ENCODE data around the gene TXNDC11.

The TXNDC11 gene

DNA sequence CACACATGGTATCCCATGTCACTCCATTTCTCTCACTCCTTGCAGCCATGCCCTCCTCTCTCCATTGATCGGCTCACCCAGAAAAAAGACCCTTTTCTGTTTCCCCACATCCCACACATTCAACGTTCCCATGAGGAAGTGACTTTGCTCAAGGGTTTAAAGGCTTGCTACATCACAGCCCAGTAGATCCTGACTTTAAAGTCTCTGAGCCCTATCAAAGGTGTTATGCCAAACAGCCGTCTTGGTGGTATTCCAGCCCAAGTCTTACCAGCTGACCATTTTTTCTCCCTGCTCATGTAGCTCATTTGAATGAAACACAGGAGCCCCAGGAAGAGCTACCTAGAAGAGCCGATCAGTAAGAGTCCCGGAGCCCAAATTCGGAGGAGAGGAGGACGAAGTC lies 7.4 kb upstream of the TXNDC11 start:
- DNase-seq (ENCODE audit: low spot score): no peak

DNA sequence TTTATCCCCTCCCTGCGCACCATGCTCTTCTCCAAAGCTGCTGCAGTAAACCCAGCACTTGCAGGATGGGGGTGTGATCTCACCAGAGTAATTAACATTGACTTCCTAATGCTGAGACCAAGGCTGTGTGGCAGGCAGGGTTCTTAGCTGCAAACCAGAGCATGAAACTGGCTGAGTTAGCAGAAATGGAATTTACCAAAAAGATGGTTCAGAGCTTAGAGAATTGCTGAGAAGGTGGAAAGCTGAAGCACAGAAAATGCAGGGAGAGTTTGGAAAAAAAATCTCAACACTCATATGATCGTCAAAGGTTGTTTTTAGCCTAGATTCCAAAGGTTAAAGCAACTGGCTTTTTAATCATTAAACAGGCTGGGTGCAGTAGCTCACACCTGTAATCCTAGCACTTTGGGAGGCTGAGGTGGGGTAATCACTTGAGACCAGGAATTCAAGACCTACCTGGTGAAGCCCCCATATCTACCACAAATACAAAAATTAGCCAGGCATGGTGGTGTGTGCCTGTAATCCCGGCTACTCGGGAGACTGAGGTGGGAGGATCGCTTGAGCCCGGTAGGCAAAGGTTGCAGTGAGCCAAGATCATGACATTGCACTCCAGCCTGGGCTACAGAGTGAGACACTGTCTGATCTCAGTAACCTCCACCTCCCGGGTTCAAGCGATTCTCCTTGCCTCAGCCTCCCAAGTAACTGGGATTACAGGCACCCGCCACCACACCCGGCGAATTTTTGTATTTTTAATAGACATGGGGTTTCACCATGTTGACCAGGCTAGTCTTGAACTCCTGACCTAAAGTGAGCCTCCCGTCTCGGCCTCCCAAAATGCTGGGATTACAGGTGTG lies 6.0 kb upstream of the TXNDC11 start:
- DNase-seq (ENCODE audit: low spot score): peak; percentile 14

DNA sequence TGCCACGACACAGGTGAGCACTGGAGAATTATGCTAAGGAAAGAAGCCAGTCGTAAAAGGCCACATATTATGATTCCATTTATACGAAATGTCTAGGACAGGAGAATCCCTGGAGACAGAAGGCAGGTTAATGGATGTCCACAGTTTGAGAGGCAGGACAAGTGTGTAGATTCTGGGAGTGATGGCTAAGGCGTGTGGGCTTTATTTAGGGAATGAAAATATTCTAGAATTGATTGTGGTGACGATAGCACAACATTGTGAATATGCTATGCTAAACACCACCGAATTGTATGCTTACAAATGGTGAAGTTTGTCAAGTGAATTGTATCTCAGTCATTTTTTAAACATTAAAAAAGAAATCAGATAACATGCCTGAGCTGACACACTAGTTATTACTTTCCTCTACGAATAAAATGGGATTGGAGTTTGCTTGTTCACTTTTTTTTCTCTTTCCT lies 5.3 kb upstream of the TXNDC11 start:
- DNase-seq (ENCODE audit: low spot score): no peak

DNA sequence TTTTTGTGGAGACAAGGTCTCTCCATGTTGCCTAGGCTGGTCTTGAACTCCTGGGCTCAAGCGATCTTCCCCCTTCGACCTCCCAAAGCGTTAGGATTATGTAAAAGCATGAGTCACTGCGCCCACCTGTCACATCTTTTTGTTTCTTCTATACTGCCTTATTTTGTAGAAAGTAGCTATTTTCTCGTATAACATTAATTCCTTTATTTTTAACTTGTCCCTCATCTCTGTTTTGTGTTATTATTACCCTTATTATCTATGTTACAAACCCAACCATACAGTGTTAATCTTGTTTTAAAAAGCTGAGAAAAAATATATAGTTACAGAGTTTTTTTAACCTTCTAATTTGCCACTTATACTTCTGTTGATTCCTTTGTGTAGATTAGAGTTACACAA lies 1.4 kb upstream of the TXNDC11 start:
- no peak for DNase-seq (ENCODE audit: low spot score)

DNA sequence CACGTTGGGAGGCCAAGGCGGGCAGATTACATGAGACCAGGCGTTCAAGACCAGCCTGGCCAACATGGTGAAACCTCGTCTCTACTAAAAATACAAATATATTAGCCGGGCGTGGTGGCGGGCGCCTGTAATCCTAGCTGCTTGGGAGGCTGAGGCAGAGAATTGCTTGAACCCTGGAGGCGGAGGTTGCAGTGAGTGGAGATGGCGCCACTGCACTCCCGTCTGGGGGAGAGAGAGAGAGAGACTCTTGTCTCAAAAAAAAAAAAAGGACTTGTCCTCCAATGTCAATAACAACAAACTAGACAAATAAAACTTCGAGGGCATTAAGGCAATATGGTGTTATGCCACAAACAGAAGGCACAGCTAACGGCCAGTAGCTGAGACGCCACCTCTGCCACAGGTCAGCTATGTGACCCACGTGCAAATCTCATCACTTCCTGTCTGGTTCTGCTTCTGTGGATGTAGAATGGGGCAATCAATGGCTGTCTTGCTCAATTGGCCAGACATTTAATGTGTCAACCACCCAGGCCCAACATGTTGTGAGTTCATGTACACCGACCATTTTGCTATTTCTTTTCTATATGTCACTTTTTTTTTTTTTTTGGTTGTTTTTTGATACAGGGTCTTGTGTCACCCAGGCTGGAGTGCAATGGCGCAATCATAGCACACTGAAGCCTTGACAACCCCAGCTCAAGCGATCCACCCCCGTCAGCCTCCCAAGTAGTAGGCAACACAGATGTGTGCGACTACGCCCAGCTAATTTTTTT lies 834 bp upstream of the TXNDC11 start:
- DNase-seq (ENCODE audit: low spot score): peak; percentile 29

DNA sequence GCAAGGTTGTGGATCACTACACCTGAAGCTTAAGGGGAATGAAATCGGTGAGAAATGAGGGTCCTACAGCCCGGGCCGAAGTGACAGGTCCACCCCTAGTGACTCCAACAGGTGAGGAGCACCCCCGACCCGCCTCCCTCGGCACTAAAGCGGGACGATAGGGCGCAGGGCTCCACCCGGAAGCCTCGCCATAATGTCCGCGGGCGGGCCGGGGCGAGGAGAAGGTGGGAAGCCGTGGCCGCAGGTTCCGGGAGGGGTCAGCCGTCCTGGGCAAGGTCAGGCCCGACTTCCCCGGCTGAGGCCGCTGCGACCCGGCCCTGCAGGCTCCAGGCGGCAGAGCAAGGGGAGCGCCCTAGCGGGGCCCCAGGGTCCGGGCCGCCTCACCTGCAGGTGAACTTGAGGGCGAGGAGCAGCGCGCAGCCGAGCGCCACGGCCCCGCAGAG lies 543 bp downstream of the TXNDC11 start:
- DNase-seq (ENCODE audit: low spot score): peak; percentile 33

DNA sequence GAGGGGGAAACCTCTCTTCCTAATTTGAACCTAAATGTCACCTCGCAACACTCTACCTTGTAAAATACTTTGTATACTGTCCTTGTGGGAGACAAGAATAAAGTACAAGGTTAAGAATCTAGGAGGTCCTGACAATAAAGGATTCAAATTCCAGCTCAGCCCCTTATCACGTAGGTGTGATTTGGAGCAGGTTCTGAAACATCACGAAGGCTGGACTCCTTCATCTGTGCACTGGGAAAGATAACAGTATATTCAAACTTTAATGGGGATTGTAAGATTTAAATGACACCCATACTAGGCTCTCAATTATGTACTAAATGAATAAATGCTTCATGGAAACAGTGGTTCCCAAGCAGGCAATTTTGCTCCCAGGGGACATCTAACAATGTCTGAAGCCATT lies 2.1 kb downstream of the TXNDC11 start:
- no peak for DNase-seq (ENCODE audit: low spot score)

DNA sequence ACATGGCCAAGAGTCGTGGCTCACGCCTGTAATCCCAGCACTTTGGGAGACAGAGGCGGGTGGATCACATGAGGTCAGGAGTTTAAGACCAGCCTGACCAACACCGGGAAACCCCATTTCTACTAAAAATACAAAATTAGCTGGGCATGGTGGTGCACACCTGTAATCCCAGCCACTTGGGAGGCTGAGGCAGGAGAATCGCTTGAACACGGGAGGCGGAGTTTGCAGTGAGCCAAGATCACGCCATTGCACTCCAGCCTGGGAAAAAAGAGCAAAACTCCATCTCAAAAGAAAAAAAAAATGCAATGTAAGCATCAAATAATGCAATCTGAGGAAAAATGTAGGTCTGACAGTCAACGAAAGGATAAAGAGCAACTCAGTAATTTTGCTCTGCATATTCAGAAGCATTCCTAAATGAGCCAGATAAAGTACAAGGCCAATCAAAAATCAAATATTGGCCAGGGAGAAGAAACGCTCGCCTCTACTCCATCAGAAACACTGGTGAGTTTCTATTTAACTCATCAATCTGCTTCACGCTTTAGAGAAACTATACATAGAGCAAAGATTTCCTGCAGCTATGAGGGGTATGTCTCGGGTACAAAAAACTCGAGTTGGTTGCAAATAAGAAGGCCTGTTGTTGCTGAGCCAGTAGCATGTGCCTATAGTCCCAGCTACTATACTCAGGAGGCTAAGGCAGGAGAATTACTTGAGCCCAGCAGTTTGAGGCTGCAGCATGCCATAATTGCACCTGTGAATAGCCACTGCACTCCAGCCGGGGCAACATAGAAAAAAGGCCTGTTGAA lies 3.7 kb downstream of the TXNDC11 start:
- no peak for DNase-seq (ENCODE audit: low spot score)

DNA sequence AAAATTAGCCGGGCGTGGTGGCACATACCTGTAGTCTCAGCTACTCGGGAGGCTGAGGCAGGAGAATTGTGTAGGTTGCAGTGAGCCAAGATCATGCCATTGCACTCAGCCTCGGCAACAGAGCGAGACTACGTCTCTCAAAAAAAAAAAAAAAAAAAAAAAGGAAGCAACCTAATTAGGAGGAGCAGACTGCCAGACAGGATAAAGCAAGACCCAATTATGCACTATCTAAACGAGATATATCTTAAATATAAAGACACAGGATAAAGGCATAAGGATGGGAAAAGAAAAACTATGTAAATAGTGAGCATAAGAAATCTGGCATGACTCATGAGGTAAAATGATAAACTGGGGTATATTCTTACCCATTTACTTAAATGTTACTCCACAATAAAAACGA lies 4.9 kb downstream of the TXNDC11 start:
- no peak for DNase-seq (ENCODE audit: low spot score)

DNA sequence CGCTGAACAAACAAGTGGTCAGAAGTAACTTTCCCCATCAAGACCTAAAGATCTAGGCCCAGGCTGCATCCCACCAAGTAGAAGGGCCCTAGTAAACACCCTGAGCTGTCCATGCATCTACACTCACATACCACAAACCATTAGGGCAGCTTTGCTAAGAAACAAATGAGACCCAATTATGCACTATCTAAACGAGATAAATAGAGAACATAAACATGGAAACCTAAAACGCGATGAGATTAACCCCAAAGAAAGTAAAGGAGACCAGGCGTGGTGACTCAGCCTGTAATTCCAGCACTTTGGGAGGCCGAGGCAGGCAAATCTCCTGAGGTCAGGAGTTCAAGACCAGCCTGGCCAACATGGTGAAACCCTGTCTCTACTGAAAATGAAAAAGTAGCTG lies 5.8 kb downstream of the TXNDC11 start:
- no peak for DNase-seq (ENCODE audit: low spot score)

DNA sequence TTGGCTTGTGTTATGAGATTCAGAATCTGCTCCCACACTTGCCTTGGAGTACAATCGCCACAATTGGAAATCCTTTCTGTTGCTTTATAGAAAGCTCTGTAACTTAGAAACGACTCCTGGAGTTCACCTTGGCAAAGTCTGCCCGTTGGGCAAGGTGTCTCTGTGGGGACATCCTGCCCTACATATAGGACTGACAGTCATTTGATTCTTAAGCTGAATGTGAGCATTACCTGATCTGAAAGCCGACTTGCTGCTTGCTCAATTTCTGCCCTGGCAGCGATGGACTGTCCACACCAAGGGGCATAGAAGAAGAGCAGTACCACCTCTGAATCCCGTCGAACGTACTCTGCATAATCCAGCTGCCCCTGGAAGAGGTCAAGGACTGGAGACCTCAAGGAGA lies 6.9 kb downstream of the TXNDC11 start:
- DNase-seq (ENCODE audit: low spot score): no peak

DNA sequence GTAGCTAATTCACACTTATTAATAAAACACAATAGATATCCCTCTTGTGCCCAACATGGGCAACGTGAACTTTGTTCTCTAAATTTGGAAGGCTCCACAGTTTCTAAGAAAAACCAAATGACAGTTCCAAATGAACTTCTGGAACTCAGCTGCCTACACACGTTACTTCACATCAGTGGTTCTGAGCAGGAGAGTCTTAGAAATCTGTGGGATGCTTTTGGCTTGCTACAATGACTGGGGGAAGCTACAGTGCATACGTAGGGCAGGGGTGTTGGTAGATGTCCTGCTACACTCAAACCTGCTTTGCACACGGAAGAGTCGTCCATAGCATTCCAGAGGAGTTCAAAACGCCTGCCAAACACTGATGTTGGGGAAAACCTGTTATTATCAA lies 8.0 kb downstream of the TXNDC11 start:
- no peak for DNase-seq (ENCODE audit: low spot score)

DNA sequence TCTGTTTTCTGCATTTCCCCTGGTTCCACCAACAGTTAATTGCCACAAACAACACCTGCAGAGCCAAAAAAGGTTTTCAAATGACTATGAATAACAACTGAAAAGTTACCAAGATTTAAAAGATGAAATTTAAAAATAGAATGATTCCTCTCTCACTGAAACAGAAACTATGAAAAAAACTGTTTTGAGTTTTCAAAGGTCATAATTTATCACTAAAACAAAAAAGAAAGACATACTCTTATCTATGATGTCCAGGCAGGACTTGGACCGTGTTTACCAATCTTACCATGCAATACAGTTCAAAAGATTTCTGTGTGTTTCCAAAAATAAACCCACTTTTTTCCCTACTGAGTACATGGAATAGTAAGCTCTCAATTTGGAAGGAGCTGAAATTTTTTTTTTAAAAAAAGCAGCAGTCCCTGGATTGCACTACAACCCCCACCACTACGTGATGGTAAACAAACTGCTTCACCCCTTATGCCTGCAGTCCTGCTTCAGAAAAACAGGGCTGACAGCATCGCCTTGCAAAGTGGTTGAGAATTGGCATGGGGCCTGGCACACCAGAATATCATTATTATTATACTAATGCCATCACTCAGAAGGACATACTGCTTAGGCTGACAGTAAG lies 8.5 kb downstream of the TXNDC11 start:
- no peak for DNase-seq (ENCODE audit: low spot score)

DNA sequence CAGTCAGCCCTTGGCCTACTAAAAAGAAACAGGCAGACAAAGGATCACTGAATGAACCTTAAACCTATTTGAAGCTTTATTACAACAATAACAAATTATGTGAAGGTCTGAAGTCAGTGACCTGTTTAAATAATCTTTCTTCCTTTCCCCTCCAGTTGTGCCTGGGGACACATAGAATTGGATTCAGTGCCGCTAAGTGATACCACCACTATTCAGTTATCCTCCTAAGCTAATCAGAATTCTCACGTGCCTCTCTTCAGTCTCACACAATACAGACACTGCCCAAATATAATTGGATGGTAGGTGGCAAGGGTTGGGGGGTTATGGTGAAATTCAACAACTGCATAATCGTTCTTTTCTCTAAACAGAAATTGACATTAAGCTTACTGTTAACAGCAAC lies 11.4 kb downstream of the TXNDC11 start:
- DNase-seq (ENCODE audit: low spot score): no peak

DNA sequence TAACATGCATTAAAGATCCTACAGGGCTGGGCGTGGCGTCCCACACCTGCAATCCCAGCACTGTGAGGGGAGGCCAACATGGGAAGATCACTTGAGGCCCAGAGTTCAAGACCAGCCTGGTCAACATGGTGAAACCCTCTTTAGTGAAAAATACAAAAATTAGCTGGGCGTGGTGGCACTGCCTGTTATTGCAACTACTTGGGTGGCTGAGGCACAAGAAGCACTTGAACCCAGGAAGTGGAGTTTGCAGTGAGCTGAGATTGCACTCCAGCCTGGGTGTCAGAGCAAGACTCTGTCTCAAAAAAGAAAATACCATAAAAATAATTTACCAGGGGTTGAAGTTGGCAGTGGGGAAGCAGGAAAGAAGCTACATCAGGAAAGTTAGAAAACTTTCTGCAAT lies 12.9 kb downstream of the TXNDC11 start:
- no peak for DNase-seq (ENCODE audit: low spot score)

DNA sequence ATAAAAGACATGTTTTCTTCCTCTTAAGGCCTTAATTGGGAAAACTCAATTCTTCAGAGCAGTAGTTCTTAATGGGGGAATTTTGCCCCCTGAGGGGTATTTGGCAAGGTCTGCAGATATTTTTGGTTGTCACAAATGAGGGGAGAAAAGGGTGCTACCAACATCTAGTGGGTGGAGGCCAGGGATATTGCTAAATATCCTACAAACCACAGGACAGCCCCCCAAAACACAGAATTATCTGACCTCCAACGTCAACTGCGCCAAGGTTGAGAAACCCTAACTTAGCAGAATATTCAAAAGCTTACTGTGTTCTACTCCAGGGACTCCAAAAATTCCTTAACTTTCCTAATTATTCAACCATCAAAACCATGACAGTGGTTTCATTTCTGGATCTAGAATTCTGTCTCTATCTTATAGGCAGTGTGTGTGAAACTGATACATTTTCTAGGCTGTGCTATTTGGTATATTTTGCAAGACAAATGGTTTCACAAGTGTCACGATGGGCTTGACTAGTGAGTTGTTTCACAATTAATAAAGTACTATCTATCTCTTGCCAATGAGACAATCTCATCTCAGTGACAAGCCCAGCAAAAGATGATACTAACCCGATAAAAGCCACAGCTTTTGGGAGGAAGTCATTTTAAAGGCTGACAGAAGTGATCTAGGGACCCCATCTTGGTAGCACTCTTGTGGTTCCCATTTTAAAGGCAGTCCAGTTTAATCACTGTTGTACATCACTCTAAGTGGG lies 14.7 kb downstream of the TXNDC11 start:
- DNase-seq (ENCODE audit: low spot score): no peak

DNA sequence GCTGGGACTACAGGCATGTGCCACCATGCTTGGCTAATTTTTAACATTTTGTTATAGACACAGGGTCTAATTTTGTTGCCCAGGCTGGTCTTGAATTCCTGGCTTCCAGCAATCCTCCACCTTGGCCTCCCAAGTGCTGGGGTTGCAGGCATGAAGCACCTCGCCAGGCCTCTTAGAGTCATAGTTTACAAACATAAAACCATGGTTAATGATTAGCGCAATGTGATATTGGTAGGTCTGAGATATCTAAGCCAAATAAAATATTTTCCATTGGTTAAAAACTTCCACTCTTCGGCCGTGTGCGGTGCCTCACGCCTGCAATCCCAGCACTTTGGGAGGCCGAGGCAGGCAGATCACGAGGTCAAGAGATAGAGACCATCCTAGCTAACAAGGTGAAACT lies 16.6 kb downstream of the TXNDC11 start:
- no peak for DNase-seq (ENCODE audit: low spot score)

DNA sequence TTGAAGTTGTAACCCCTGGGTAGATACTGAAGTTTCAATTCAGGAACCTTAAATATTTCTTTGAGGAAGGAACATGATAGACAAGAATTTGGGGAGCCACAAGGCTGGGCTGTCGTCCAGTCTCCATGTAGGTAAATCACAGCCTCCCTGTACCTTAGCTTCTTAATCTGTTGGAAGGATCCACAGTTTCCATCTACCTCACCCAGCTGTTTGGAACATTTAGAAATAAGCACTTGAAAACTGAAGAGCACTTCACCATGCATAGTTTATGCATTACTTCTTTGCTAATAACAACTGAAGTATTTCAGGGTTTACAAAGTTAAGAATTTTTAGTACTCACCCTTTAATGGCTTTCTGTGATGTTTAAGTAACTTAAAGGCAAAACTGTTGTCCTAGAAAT lies 17.2 kb downstream of the TXNDC11 start:
- no peak for DNase-seq (ENCODE audit: low spot score)

DNA sequence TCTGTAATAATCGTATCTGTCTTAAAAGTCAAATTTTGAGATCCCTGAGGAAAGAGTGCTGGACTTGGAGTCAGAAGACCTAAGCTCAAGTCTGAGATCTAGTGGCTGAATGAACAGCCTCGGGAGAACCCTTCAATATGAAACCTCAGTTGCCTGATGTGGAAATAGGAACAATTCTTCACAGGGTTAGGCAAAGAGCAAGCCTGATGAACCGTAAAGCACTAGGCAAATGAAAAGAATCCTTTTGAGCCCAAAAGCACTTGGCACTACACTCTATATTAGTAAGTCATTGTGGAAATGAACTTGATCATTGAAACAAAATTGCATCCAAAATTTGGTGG lies 20.2 kb downstream of the TXNDC11 start:
- no peak for DNase-seq (ENCODE audit: low spot score)

DNA sequence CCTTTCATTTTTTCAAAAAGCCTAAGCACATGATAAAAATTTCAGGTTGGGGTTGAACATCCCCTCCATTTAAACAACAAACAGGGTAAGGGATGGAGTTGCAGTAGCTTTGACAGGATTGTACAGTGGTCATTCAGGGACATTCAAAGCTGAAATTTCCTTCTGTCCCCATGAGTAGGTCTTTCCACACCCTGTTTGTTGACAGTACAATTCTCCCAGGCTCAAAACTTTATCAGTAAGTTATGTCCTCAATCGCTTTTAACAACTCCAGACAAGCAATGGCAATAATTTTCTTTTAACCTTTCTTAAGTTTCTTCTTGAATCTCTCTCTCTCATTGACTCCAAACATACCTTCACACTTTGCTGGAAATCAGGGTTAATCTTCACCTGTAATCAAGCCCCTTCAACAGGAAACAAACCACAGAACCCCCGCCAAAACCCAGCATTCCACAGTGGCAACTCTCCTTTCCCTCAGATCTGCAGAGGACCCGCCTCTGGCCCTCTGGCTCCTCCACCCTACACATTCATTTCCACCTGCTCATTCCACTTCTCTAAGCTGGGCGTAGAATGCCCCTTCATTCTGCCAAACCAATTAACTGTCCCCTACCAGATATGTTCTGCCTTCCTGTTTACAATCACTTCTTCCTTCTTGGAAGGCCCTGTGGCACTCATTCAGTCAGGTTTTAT lies 20.7 kb downstream of the TXNDC11 start:
- no peak for DNase-seq (ENCODE audit: low spot score)

DNA sequence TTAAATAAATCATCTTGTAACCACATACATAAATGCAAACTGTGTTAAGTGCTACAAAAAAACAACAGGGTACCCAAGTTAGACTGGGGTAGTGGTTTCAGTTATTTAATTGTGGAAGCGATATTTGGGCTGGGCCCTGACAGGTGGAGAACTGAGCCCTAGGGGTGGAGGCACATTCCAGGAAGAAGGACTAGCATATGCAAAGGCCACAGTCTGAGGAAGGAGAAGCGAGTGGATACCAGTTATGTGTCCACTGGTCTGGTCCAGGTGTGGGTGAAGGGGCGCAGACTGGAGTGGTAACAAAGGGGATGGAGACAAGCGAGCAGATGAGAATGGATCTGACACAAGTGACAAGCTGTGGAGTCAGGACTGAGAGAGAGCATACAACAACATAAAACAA lies 22.9 kb downstream of the TXNDC11 start:
- DNase-seq (ENCODE audit: low spot score): no peak
